ENCODE results near the gene VGLL4.

VGLL4 gene

DNA sequence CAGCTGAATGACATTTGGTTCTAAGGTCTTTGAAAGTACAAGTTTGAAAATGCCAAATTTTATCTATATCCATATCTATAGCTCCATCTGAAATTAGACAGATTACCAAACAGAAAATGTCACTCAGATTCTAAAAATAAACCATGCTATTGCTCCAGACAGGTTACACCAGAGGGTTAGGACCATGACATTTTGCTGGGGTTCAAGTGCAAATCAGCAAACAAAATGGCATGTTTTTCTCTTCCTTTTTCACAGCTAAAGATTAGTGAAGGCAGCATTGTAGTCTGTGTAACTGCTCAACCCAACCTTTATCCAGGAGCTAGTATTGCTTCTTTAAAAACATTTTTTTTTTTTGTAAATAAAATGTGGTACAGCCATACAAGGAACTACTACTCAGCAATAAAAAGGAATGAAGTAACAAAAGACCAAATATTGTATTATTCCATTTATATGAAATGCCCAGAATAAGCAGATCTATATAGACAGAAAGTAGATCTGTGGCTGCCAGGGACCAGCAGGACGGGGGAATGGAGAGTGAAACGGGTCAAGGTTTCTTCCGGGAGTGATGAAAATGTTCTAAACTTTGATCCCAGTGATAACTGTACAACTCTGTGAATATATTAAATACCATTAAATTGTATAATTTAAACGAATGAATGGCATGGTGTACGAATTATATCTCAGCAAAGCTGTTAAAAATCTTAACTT lies 18.2 kb downstream of the VGLL4 start:
- DNase-seq = no peak

DNA sequence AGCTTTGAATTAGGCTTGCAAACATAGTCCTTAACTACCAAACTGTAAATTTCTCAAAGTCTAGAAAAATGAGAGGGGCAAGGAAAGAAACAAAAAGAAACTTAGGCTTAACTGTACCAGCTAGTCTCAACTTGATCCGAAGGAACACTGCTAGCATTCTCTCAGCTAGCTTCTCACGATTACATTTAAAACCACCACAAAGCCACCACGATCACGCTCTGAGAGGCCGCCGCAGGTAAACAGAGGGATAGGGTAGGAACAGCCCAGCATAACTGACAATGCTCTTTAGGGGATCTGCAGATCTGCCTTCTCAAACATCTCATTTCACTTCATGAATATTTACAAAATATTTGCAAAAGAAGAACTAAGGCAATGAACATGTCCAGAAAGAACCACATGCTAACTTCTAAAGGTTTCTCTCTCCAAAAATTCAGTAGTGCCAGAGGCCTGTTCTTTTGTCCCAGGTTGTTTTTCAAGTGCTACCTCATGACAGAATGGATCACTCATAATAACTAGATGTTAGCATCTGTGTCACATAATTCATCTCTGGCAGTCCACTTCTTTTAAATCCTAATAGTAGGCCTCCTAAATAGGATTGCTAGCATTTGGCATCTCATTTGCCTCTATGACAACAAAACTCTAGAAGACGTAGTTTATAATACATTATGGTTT lies 18.9 kb downstream of the VGLL4 start:
- no peak for DNase-seq

DNA sequence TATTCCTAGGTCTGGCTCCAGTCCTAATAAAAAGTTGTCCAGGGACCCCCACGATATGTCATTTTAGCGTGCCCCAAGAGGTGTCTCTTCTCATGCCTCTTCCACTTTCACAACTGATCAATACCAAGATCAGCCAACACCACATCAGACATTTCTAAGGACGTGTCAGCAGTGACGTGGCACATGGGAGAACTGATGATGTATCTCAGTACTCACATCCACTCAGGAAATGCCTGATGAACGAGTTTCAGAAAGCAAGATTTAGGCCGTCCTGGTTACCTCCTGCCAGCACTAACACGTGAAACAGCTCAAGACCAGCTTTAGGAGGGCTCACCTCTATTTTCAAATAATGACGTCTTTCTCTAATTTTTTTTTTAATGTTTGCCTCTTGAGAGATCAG lies 19.6 kb downstream of the VGLL4 start:
- DNase-seq = no peak

DNA sequence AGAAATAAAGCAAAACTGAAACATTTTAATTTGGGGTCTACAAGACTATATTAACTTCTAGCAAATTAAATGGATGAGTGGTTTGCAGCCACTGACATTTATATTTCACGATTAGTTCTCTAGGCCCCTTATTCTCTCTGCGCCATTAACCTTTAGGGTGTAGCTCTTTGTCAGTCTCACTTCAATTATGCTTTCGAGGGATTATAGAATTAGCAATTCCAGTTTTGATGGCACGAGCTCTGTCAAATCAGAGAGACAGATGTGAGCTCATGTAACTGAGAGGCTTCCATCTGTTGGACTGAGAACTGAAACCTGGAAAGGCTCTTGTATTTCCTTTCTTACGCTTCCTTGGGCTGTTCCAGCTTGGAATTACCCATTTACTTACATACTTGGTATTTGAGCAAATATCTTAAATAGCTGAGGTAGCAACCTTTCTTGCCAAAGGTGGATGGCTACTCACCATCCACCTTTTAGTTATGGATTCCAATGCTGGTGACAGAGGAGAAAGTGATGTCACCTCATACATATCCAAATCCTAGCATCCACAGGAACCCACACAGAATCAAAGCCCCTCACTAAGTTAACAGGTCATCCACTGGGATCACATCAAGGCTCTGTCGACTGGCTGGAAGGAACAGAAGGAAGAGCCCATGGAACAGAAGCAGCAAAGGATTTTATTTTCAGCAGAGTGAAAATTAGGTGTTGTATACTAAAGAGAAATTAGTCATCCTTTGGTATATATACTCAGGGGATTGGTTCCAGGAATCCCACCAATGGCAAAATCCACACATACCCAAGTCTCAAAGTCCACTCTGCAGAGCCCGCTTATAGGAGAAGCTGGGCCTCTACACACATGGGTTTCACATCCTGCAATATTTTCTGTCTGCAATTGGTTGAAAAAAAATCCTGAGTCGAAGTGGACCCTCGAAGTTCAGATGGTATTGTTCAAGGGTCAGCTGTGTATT lies 20.8 kb downstream of the VGLL4 start:
- DNase-seq = no peak

DNA sequence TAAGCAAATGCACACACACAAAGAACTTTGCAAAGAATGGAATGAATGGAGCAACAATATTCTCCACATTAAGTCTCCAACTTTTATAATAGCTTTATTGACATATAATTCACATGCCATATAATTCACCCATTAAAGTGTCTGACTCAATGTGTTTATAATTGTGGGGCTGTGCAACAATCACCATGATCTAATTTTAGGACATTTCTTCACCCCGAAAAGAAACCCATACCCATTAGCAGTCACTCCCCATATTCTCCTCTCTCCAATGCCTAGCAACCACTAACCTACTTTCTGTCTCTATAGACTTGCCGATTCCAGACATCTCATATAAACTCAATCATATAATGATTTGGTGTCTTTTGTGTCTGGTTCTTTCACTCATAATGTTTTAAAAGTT lies 22.6 kb downstream of the VGLL4 start:
- no peak for DNase-seq

DNA sequence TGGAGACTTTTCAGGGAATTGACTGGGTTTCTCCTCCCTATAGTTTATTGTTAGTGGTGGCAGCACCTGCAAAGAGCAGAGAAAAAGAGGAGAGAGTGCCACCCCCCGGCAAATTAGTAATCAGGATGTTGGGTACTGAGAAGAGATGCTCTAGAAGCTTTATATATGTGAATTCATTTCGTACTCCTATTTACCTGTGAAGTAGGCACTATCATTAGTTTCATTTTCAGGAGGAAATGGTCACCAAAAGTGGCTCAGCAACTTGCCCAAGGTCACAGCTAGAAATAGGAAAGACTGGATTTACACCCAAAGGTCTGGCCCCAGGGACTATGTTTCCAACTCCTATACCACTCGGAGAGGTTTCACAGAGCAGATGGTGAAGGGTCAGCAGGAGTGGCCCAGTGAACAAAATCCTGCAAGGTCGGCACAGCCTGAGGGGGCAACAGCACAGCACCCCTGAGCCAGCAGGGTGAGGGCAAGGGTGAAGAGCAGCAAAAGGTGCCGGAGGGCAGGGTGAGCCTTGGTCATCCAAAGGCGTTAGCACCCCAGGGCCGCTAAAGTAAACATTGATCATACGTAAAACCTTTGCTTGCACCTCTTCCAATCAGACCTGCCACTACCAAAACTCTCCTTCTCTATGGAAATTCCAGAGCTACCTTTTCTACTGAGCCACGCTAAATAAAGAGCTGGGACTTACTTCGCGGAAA lies 23.6 kb downstream of the VGLL4 start:
- DNase-seq = no peak

DNA sequence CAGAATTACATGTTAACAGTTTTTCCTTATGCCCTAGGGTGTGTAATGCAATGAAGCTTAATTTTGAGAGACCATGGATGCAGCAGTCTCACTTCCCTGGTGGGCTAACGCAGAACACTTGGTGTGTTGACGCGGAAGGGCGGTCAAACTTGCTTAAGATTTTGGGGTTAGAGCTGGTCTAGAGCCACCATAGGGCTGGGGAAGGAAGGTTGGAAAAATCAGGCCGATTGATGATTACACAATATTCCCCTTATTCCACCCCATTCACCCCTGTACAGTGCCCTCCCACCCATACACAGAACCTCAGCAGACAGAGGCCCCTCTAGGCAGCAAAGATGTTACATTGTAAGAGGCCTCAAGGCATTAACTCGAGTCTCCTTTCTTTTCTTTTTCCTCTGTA lies 24.3 kb downstream of the VGLL4 start:
- DNase-seq = no peak

DNA sequence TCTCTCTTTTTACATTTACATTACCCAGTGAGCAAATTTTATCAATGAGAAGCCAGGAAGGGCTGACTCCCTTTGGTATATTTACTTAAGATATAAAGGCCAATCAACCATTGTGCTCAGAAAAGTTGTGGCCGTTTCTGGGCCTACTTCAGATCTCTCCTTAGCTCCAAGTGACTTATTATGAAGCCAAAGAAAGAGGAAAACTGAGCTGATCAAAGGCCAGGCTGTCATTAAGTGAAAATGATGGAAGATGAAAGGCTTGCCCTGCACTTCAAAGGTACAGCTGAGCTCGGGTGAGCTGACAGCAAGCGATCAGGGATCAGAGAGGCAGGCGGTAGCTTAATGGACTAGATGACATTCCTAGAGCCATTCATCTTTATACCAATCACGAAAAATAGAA lies 24.8 kb downstream of the VGLL4 start:
- no peak for DNase-seq

DNA sequence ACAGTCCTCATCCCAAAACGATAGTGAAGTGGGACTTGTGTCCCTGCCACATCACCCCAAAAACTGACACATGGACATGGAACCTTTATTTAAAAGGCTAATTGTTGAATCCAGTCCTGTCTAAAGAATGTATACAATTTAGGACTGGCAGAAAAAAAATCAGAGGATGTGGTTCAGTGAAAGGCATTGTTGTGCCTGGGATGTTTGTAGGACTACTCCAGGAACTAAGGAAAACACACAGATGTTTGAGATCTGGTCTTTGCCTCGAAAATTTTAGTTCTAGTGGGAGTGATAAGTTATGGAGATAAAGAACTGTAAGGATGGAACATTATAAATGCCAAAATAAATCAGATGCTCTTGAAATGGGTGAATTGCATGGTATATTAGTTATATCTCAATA lies 27.2 kb downstream of the VGLL4 start:
- DNase-seq = no peak

DNA sequence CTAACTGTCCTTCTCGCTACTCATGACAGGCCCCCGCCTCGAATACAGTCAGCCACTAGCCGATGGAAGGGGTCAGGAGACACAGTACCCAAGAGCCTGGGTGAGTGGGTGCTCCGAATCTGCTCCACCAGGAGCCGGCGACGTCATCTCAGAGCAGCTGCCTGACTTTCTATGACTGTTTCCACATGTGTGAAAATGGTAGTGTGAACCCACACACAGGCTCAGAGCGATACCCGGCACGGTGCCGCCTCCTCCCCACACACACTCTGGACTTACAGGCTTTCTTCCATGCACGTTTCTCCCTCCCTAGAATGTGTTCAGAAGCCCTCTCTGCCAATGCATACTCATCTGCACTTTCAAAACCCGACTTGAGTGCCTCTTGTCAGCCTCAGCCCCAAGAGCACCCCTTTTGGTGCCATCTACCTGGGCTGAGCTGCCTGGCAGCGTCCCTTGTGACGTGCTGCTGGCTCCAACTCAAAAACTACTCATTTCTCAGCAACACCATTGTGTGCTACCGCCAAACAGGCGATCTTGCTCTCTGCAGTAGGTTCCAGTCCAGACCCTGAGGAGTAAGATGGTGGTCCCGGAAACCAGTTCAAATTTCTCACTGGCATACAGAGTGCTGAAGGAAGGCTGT lies 29.7 kb downstream of the VGLL4 start:
- DNase-seq = no peak

DNA sequence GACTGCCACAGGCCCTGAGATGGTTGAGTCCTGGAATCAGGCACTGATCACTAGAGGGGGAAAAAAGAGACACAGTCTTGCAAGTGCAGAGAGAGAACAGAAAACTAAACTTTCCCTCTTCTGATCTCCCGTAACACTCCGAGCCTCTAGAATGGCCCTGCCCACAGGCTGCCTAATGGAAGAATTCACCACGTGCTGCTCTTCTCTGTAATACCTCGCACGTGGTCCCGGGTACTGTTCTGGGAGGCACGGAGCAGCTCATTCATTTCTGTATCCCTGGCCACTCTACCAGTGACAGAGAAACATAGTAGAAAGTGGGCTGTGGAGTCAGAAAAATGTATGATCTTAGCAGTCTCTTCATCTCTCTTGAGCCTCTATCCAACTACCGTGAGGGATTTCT lies 30.4 kb downstream of the VGLL4 start:
- no peak for DNase-seq

DNA sequence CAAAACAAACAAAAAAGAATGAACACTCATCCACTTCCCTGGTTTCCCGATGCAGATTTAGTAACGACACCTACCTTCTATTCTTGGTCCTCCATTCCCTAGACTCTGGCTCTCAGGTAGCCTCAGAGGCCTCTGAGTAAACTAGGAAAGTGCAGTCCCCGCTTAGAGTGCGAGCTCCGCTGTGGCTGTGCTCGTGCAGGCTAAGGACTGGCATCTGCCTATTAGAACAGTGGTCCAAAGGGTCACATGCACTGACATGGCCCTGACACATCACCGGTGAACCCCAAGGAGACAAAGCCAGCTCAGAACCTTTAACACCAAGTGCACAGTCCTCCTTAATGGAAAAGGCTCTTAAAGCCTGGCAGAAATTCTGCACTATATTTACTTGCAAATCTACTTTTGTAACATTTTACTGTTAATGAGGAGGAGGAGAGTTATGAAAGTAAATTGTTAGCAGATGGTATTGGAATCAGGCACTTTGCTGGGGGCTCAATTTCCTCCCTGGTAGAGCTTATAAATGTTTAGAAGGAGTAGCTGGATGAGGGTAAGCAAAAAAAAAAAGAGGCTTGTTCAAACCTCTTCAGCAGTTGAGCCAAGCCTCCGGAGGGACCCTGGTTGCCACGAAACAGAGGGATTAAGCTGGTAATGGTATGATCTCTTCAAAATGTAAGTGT lies 31.1 kb downstream of the VGLL4 start:
- DNase-seq = no peak

DNA sequence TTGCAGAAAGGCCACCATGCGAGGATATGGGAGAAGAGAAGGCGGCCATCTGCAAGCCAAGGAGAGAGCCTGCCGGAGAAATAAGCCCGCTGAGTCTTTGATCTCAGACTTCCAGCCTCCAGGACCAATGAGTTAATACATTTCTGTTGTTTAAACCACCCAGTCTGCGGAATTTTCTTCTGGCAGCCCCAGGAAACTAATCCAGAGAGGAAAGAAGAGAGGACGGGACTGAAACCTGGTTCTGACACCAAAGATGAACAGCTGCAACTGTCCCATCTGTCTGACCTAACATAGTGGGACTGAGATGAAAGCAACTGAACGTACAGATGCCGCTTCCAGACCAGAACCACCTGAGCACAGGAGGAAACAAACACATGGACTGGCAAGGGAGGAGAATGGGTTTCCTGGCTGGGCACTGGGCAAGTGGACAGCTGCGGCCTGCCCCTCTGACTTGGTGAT lies 32.3 kb downstream of the VGLL4 start:
- DNase-seq = no peak

DNA sequence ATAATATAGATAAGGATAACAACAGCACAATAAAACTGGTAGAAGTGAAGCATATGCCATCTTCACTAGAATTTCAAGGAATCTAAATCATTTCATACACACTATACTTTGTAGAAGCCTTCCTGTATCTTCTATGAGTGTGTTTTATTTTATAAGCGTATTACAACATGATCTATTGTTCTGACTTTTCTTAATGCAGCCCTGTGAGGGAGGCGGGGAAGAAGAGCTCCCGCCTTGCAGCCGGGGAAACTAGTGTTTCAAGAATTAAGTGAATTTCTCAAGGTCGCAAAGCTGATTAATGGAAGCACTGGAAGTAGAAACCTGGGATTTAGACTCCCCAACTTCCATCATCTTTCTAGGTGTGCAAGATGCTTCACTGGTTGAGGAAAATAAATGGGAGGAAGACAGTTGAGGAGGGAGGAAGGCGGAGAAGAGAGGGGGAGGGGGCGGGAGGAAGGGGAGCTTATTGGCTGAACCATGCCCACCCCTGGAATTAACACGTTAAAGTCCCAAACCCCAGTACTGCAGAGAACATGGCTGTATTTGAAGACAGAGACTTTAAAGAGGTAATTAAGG lies 32.9 kb downstream of the VGLL4 start:
- DNase-seq = no peak

DNA sequence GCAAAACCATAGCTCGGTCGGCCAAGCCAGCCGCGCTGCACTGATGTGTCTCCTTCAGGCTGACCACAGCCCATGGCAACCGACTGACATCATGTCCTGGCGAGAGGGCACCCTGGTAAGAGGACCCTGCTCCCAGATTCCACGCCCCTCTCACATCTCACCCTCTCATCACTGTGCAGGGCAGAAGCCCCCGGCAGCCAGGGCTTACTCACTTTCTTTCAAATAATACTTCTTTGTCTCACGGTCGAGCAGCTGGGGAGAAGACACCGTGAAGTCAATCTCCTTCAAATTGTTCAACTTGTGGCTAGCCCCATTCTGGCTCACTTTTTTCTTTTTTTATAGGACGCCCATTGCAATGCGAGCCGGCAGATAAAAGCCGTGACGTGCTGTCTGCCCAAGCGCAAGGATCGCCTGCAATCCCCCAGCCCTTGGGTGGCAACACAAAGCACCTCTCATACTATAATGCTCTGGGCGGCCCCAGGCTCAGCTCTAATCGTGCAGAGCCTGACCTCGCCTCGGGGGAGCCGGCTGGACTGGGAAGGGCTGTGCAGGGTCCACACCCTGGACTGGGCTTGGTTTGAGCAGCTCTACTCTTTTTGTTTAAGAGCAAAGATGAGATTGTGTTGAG lies 33.6 kb downstream of the VGLL4 start:
- no peak for DNase-seq

DNA sequence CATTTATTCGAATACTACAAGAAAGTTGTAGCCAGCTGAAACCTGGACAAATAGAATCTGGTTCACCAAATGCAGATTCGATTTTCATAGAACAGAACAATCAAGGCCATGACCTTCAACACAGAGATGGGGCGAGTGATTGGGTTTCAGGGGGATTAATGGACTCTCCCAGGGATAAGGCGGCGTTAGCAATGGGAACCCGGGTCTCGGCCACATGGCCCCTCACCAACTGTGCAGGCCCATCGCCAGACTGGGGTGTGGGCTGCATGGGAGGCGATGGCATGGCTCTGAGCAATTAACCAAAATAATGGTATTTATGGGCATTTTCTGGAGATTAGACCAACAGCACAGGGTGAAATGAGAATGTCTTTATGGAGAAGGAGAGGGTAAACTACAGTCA lies 34.2 kb downstream of the VGLL4 start:
- DNase-seq = no peak

DNA sequence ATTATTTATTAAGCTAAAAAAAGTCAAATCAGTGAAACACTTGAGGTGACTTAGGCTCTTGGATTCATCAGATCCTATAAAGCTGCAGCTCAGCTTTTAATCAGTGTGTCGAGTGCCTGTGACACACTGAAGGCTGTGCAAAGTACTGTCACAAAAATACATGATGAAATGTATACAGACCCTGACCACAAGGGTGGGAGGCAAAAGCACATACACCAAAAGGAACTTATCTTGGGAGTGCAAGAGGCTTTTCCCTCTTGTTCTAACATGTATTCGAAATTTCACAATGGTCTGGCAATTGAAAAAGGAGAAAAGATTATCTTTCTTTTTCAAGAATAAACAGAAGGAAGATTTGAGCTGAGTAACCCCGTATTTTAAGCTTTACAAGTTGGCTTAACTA lies 35.9 kb downstream of the VGLL4 start:
- DNase-seq = no peak

DNA sequence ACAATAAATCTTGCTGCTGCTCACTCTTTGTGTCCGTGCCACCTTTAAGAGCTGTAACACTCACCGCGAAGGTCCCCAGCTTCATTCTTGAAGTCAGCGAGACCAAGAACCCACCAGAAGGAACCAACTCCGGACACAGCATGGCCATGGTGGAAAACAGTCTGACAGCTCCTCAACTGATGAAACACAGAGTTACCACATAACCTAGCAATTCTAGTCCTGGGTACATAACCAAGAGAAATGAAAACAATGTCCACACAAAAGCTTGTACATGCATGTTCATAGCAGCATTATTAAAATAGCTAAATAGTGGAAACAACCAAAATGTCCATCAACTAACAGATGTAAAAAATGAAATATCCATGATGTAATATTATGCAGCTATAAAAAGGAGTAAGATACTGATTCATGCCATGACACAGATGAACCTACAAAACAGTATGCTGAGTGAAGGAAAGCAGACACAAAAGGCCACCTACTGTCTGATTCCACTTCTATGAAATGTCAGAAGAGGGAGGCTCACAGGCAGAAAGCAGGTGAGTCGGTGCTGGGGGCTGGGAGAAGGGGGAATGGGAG lies 36.8 kb downstream of the VGLL4 start:
- DNase-seq = no peak

DNA sequence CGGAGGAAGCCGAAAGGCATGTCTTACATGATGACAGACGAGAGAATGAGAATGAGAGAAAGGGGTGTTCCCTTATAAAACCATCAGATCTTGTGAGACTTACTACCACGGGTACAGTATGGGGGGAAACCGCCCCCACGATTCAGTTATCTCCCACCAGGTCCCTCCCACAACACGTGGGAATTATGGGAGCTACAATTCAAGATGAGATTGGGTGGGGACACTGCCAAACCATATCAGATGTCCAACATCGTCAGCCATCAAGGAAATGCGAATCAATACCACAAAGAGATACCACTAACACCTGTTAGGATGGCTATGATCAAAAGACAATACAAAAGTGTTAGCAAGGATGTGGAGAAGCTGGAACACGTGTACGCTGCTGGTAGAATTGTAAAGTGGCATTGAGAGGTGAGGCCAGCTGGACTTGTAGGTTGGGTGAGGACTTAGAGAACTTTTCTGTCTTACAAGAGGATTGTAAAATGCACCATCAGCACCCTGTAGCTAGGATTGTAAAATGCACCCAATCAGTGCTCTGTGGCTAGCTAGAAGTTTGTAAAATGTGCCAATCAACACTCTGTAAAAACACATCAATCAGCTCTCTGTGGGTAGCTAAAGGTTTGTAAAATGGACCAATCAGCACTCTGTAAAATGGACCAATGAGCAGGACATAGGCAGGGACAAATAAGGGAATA lies 37.5 kb downstream of the VGLL4 start:
- no peak for DNase-seq

DNA sequence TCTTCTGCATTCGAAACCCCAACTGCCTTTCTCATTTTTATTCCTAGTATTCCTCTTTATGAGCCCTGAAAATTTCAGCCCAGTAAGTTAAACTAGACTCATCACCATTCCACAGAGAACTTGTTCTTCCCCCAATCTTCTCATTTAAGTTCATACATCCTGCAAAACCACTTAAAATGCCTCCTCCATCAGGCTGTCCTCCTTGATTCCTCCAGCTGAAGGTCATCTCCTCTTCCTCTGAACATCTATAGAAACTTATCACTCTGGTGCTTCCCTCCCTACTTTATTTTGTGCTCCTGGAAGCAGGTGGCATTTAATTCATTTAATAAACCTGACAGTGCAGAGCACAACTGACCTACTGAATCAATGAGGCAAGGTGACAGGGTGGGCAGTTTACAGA lies 38.3 kb downstream of the VGLL4 start:
- DNase-seq = no peak
